ENCODE results near the gene KLHL7.

DNA sequence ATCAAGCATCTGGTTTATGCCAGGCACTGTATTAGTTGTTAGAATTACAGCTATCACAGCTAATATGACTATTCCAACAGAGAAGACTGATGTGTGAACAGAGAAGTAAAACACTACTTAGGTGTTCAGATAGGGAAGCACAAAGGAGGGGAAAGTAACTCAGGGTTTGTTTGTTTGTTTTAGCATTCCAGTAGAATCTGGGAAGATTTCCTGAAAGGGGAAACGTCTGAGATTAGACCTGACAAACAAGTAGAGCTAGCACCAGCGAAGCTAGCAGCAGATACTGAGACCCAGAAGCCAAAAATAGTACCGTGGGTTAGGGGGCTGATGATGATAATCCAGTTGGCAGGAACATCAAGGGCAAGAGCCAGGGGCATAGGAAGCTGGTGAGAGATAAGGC is 28.8 kb upstream of the KLHL7 start:
- TF ChIP-seq POLR2A (IDR thresholded peaks at IDR 0.05) (no peak), POLR2AphosphoS5 (IDR thresholded peaks at IDR 0.05) (no peak)
- TF ChIP-seq, protein P1, sequence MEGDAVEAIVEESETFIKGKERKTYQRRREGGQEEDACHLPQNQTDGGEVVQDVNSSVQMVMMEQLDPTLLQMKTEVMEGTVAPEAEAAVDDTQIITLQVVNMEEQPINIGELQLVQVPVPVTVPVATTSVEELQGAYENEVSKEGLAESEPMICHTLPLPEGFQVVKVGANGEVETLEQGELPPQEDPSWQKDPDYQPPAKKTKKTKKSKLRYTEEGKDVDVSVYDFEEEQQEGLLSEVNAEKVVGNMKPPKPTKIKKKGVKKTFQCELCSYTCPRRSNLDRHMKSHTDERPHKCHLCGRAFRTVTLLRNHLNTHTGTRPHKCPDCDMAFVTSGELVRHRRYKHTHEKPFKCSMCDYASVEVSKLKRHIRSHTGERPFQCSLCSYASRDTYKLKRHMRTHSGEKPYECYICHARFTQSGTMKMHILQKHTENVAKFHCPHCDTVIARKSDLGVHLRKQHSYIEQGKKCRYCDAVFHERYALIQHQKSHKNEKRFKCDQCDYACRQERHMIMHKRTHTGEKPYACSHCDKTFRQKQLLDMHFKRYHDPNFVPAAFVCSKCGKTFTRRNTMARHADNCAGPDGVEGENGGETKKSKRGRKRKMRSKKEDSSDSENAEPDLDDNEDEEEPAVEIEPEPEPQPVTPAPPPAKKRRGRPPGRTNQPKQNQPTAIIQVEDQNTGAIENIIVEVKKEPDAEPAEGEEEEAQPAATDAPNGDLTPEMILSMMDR (IDR thresholded peaks at IDR 0.05): no peak
